ENCODE results near the gene MAP1LC3B2. TPM values are rescaled to one million over a fixed set of nuclear protein-coding genes. Genes with fewer than 3 reads are reported as not detected.

Gene MAP1LC3B2
- total and polyA plus RNA-seq, 2 of the 8 experiments (the other 6 are each of a cell fraction or from before 2014, with no cell fraction given): 0.39 to 1.5 TPM

DNA sequence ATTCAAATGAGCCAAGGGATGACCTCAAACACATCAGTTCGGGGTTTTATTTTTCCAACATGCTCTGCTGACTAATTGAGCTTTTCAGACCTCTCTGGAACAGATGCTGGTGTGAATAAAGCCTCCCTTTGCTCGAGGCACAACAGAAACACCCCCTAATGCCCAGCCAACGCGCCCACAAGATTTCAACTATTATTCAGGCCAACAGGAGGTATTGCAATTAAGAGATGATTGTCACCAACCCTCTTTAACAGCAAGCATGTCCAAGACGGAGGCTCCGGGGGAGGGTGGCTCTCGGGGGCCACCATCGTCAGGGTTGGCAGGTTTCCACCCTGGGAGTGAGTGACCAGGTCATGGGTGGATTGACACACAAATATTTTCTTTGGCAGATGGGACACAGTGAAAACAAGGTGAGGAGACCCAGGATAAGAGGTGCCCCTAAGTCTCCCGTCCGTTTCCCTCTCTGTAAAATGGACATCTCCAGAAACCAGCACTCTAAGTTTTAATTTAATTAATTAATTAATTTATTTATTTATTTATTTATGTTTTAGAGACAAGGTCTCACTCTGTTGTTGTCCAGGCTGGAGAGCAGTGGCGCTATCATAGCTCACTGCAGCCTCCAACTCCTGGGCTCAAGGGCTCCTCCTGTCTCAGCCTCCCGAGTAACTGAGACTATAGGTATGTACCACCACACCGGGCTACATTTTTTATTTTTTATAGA lies 56.1 kb downstream of the MAP1LC3B2 start:
- CTCF ChIA-PET (ENCODE audit: partially characterized antibody): interaction anchor here (0.6 to 2.1 kb wide), 4 partner anchors 10 to 1253 kb away, joined by 3 to 6 read pairs (median 5); no protein-coding TSS in a partner anchor

More for the DNA sequence above, 56.1 kb downstream of the MAP1LC3B2 start:
- H4K8ac ChIP-seq (ENCODE audit: extremely low read depth, insufficient read depth, low read length): no peak overlapping the region
- POLR2A ChIA-PET (ENCODE audit: partially characterized antibody): interaction anchor here (1.2 kb wide), 1 partner anchor 10 kb away, joined by 3 read pairs; no protein-coding TSS in a partner anchor
- no peak overlapping the region for H3K56ac ChIP-seq (replicated peaks; ENCODE audit: insufficient read length, low read depth, low read length)
- H2AK5ac ChIP-seq (ENCODE audit: low read depth, low read length): no peak overlapping the region
- no peak overlapping the region for H4K5ac ChIP-seq (ENCODE audit: insufficient read length, low read depth, low read length)
- H3K79me1 ChIP-seq (ENCODE audit: low read depth, low read length): no peaks in the 10 kb centered on the region
- no peak for FAIRE-seq
- DNase-seq (ENCODE audit: low read depth in 1 of 2, low spot score in 2 of 2): no peak
- no peak overlapping the region for H2BK20ac ChIP-seq (ENCODE audit: low read length)
- H3K23me2 ChIP-seq (ENCODE audit: low read depth, low read length): no peaks in the 10 kb centered on the region
- H3K9me3 ChIP-seq (ENCODE audit: insufficient read depth in 2 of 2, low read depth in 1 of 2, low read length in 1 of 2): 0 out of 4 replicates have a peak, but pooled peaks cover 0 to 3% of the 10 kb centered on the region in 2 experiments
- no peak overlapping the region for H3K9ac ChIP-seq (replicated peaks in 1 of 4; ENCODE audit: extremely low read depth in 1 of 4, low read depth in 3 of 4, low read length in 3 of 4)
- no peak overlapping the region for H3K4ac ChIP-seq (replicated peaks; ENCODE audit: insufficient read length, low read depth, low read length)
- H2BK15ac ChIP-seq (ENCODE audit: low read length): no peak overlapping the region; the same call in 1 of the 2 replicates
- no peak overlapping the region for H3K4me2 ChIP-seq (ENCODE audit: insufficient read depth in 1 of 2, low read depth in 2 of 2, low read length in 2 of 2)
- no peak overlapping the region for H2BK5ac ChIP-seq (ENCODE audit: low read depth, low read length)
- 92% methylated on average over 13 of the region's 13 CpGs; no CpG with 5 or more reads in 1 of the 2 experiments for WGBS, 2 experiments (ENCODE audit: extremely low coverage in 1 of 2, insufficient coverage in 1 of 2, insufficient read length in 1 of 2, insufficient replicate concordance in 2 of 2, low coverage in 1 of 2, low lambda C conversion rate in 2 of 2, missing lambda C conversion rate in 1 of 2)
- H2BK120ac ChIP-seq (replicated peaks; ENCODE audit: low read depth, low read length): no peak overlapping the region
- H3K4me3 ChIP-seq (ENCODE audit: extremely low read depth in 1 of 4, insufficient read depth in 2 of 4, low read depth in 3 of 4, low read length in 4 of 4): no peak overlapping the region
- no peak overlapping the region for H3K27ac ChIP-seq (ENCODE audit: low read depth, low read length)
- peaks cover 0 to 2% (median 0%) of the 10 kb centered on the region in 4 experiments; a peak in 1 of 7 replicates for H3K4me1 ChIP-seq (replicated peaks in 1 of 4; ENCODE audit: control insufficient read depth in 3 of 4, insufficient read depth in 4 of 4, low read length in 3 of 4)
- no peaks in the 10 kb centered on the region for H4K20me1 ChIP-seq (replicated peaks in 1 of 2; ENCODE audit: control insufficient read depth in 1 of 2, insufficient read depth in 2 of 2, low read length in 2 of 2)
- no peaks in the 10 kb centered on the region for H3K27me3 ChIP-seq (replicated peaks in 1 of 4; ENCODE audit: control insufficient read depth in 3 of 4, extremely low read depth in 1 of 4, insufficient read depth in 3 of 4, low read length in 3 of 4)
- H3K36me3 ChIP-seq (ENCODE audit: control insufficient read depth in 2 of 4, insufficient read depth in 4 of 4, low read length in 3 of 4): no peaks in the 10 kb centered on the region
- H3K18ac ChIP-seq (ENCODE audit: extremely low read depth, low read length): no peak overlapping the region
- no peaks in the 10 kb centered on the region for H3K79me2 ChIP-seq (ENCODE audit: control insufficient read depth in 1 of 2, insufficient read depth in 2 of 2, low read length in 2 of 2)
- H4K91ac ChIP-seq (replicated peaks; ENCODE audit: insufficient read length, low read length): no peak overlapping the region
- no peak for TF ChIP-seq HDAC2 (IDR thresholded peaks at IDR 0.05; ENCODE audit: borderline replicate concordance in 1 of 2, low read depth in 2 of 2, low read length in 2 of 2)
- TF ChIP-seq, protein P1, sequence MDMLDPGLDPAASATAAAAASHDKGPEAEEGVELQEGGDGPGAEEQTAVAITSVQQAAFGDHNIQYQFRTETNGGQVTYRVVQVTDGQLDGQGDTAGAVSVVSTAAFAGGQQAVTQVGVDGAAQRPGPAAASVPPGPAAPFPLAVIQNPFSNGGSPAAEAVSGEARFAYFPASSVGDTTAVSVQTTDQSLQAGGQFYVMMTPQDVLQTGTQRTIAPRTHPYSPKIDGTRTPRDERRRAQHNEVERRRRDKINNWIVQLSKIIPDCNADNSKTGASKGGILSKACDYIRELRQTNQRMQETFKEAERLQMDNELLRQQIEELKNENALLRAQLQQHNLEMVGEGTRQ (IDR thresholded peaks at IDR 0.05; ENCODE audit: low read length): no peak
- TF ChIP-seq ASH2L (IDR thresholded peaks at IDR 0.05; ENCODE audit: low read length): no peak
- no peak for TF ChIP-seq CEBPB (IDR thresholded peaks at IDR 0.05; ENCODE audit: low read depth, low read length)
- no peak for TF ChIP-seq POLR2AphosphoS5 (IDR thresholded peaks at IDR 0.05; ENCODE audit: low read depth, low read length)
- TF ChIP-seq SUZ12 (IDR thresholded peaks at IDR 0.05; ENCODE audit: low read length): no peak
- no peak for TF ChIP-seq JUND (IDR thresholded peaks at IDR 0.05; ENCODE audit: low read length)
- TF ChIP-seq RAD21 (IDR thresholded peaks at IDR 0.05 in 1 of 2, conservative IDR thresholded peaks at IDR 0.05 in 1 of 2; ENCODE audit: low read depth in 2 of 2, low read length in 2 of 2): no peak
- TF ChIP-seq BRCA1 (IDR thresholded peaks at IDR 0.05; ENCODE audit: low read depth, low read length): no peak
- TF ChIP-seq TAF1 (IDR thresholded peaks at IDR 0.05; ENCODE audit: low read depth, low read length): no peak
- no peak for TF ChIP-seq CHD2 (IDR thresholded peaks at IDR 0.05; ENCODE audit: low read length)
- H2BK12ac ChIP-seq (ENCODE audit: low read depth, low read length): no peak overlapping the region
- H3K23ac ChIP-seq (ENCODE audit: insufficient read length): no peak overlapping the region
- no peak overlapping the region for H2AFZ ChIP-seq (ENCODE audit: low read length)
- no peak overlapping the region for H3K14ac ChIP-seq (ENCODE audit: insufficient read length)

All from H1 (cell line).